HEK293 (cell line): Measurements from ENCODE around the gene CPD.

Source experiments
- CTCF ChIA-PET: fragments of 350-600 bp; formaldehyde crosslinking; extraction: SDS; loops from one replicate; lab custom pipeline; 2021; ENCODE audit warnings: antibody characterized with exemption; lab: Yijun Ruan, JAX
- POLR2A ChIA-PET: fragments of 300-600 bp; formaldehyde crosslinking; extraction: SDS; loops from one replicate; lab custom pipeline; 2020; ENCODE audit warnings: antibody characterized with exemption, inconsistent platforms; lab: Yijun Ruan, JAX
- H3K27ac ChIP-seq: fragments of 200-500 bp; sonication (Bioruptor generic); 2 replicates; pipeline ENCODE4 v1.5.1; 2014; ENCODE audit warnings: low read depth, low read length, control low read depth, inconsistent platforms; ENCODE audit errors: extremely low read depth
- H3K36me3 ChIP-seq, 2 experiments: fragments of 200-500 bp in 1 of 2; sonication (Bioruptor generic) in 1 of 2; 1 replicate in 1 of 2; 2 replicates in 1 of 2; pipeline ENCODE4 v1.5.1; 2014 to 2017; ENCODE audit warnings: inconsistent platforms in 2 of 2, low read length in 2 of 2; ENCODE audit not compliant: control insufficient read depth in 2 of 2, insufficient read depth in 1 of 2
- H3K4me1 ChIP-seq: fragments of 200-500 bp; sonication (Bioruptor generic); 2 replicates; pipeline ENCODE4 v1.5.1; 2014; ENCODE audit warnings: mild to moderate bottlenecking, low read length, inconsistent platforms; ENCODE audit not compliant: control insufficient read depth, insufficient read depth
- H3K4me3 ChIP-seq: 2 replicates; pipeline ENCODE4 v1.5.1; 2011; ENCODE audit warnings: low read depth, mild to moderate bottlenecking, control low read depth, low read length, moderate library complexity
- H3K9me3 ChIP-seq: fragments of 200-500 bp; sonication (Bioruptor generic); 2 replicates; pipeline ENCODE4 v1.5.1; 2014; ENCODE audit warnings: low read depth, low read length, inconsistent platforms; ENCODE audit not compliant: control insufficient read depth, insufficient read depth
- MZF1 ChIP-seq: fragments of 450-650 bp; formaldehyde crosslinking; IDR thresholded peaks from 2 replicates; pipeline ENCODE4 v1.5.1; 2017; ENCODE audit warnings: missing biosample characterization, missing genetic modification characterization, borderline replicate concordance
- OSR2 ChIP-seq: fragments of 450-650 bp; formaldehyde crosslinking; IDR thresholded peaks from 2 replicates; pipeline ENCODE4 v1.5.1; 2016; ENCODE audit warnings: missing biosample characterization, missing genetic modification characterization
- PBX3 ChIP-seq: sonication (generic); formaldehyde crosslinking; IDR thresholded peaks from 2 replicates; pipeline ENCODE4 v1.8.1; 2022; ENCODE audit warnings: mild to moderate bottlenecking, moderate library complexity, missing genetic modification reagents
- SETDB1 ChIP-seq: IDR thresholded peaks from one replicate; pipeline ENCODE4 v1.6.1; 2017; ENCODE audit warnings: mild to moderate bottlenecking, low read length, moderate library complexity, mixed read lengths; ENCODE audit not compliant: insufficient read length
- TRIM28 ChIP-seq: IDR thresholded peaks from 2 replicates; pipeline ENCODE4 v1.6.1; 2011; ENCODE audit warnings: low read length, control low read depth, borderline replicate concordance
- ZFP69B ChIP-seq: fragments of 450-650 bp; formaldehyde crosslinking; IDR thresholded peaks from 2 replicates; pipeline ENCODE4 v1.5.1; 2016; ENCODE audit warnings: missing biosample characterization, missing genetic modification characterization
- ZNF155 ChIP-seq: fragments of 450-650 bp; formaldehyde crosslinking; IDR thresholded peaks from 2 replicates; pipeline ENCODE4 v1.5.1; 2016; ENCODE audit warnings: missing biosample characterization, missing genetic modification characterization
- ZNF174 ChIP-seq: fragments of 450-650 bp; formaldehyde crosslinking; IDR thresholded peaks from 2 replicates; pipeline ENCODE4 v1.5.0; 2017; ENCODE audit warnings: missing biosample characterization, mild to moderate bottlenecking, missing genetic modification characterization
- ZNF19 ChIP-seq: fragments of 450-650 bp; formaldehyde crosslinking; IDR thresholded peaks from 2 replicates; pipeline ENCODE4; 2016; ENCODE audit warnings: missing biosample characterization, missing genetic modification characterization, low read depth
- ZNF302 ChIP-seq: fragments of 450-650 bp; formaldehyde crosslinking; IDR thresholded peaks from 2 replicates; pipeline ENCODE4 v1.5.1; 2016; ENCODE audit warnings: missing biosample characterization, missing genetic modification characterization, low read depth
- TF ChIP-seq, protein P1 (sequence below): fragments of 450-650 bp; formaldehyde crosslinking; IDR thresholded peaks from 2 replicates; pipeline ENCODE4 v1.5.1; 2016; ENCODE audit warnings: missing biosample characterization, missing genetic modification characterization
- TF ChIP-seq, protein P2 (sequence below): fragments of 450-650 bp; formaldehyde crosslinking; IDR thresholded peaks from 2 replicates; pipeline ENCODE4 v1.5.1; 2016; ENCODE audit warnings: missing biosample characterization, missing genetic modification characterization

The CPD gene

DNA sequence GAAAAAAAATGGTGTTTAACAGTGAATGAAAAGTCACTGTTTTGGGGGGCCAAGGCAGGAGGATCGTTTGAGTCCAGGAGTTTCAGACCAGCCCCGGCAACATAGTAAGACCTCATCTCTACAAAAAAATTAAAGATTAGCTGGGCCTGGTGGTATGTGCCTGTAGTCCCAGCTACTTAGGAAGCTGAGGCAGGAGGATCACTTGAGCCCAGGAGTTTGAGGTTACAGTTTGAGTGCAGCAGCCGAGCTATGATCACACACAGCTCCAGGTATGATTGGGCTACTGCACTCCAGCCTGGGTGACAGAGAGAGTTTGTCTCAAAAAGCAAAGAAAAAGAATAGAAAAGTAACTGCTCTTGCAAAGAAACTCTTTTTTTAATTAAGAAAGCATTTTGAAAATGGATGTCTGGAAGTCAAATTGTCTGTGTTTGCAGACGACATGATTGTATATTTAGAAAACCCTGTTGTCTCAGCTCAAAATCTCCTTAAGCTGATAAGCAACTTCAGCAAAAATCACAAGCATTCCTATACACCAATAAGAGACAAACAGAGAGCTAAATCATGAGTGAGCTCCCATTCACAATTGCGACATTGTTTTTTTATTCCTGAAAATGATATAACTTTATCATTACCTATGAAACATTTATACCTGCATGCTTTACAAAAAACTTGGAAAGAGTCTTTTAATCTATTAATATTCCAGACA is 20.5 kb upstream of the CPD start:
- no peak overlapping the region for H3K27ac ChIP-seq
- no peaks in the 10 kb centered on the region for H3K36me3 ChIP-seq
- H3K4me3 ChIP-seq: no peak overlapping the region
- no peak for TF ChIP-seq ZNF174 (tag by site-specific recombination)
- TF ChIP-seq OSR2: peak; percentile 71
- TF ChIP-seq, all 188 proteins: peak for 1
- ChIA-PET POLR2A (no interaction called here), CTCF (interaction anchor here (0.7 to 1.5 kb wide), 6 partner anchors 11 to 254 kb away, joined by 3 to 6 read pairs (median 4); no protein-coding TSS in a partner anchor)
- Histone ChIP-seq H3K4me1 (no peaks in the 10 kb centered on the region; the same call in 1 of the 2 replicates), H3K9me3 (no peaks in the 10 kb centered on the region)

- Histone ChIP-seq H3K4me1 (no peaks in the 10 kb centered on the region; the same call in 1 of the 2 replicates), H3K36me3 (no peaks in the 10 kb centered on the region), H3K4me3 (no peak overlapping the region), H3K27ac (no peak overlapping the region), H3K9me3 (no peaks in the 10 kb centered on the region)
- ChIA-PET CTCF (no interaction called here), POLR2A (no interaction called here)
- TF ChIP-seq MZF1 (tag by site-specific recombination): no peak
- TF ChIP-seq, protein P1, sequence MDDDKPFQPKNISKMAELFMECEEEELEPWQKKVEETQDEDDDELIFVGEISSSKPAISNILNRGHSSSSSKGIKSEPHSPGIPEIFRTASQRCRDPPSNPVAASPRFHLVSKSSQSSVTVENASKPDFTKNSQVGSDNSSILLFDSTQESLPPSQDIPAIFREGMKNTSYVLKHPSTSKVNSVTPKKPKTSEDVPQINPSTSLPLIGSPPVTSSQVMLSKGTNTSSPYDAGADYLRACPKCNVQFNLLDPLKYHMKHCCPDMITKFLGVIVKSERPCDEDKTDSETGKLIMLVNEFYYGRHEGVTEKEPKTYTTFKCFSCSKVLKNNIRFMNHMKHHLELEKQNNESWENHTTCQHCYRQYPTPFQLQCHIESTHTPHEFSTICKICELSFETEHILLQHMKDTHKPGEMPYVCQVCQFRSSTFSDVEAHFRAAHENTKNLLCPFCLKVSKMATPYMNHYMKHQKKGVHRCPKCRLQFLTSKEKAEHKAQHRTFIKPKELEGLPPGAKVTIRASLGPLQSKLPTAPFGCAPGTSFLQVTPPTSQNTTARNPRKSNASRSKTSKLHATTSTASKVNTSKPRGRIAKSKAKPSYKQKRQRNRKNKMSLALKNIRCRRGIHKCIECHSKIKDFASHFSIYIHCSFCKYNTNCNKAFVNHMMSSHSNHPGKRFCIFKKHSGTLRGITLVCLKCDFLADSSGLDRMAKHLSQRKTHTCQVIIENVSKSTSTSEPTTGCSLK (tag by site-specific recombination): no peak
- TF ChIP-seq ZNF19: no peak
- TF ChIP-seq, protein P2, sequence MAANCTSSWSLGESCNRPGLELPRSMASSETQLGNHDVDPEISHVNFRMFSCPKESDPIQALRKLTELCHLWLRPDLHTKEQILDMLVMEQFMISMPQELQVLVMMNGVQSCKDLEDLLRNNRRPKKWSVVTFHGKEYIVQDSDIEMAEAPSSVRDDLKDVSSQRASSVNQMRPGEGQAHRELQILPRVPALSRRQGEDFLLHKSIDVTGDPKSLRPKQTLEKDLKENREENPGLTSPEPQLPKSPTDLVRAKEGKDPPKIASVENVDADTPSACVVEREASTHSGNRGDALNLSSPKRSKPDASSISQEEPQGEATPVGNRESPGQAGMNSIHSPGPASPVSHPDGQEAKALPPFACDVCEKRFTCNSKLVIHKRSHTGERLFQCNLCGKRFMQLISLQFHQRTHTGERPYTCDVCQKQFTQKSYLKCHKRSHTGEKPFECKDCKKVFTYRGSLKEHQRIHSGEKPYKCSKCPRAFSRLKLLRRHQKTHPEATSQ (tag by site-specific recombination): no peak
- no peak for TF ChIP-seq ZFP69B (tag by site-specific recombination)
- no peak for TF ChIP-seq ZNF174 (tag by site-specific recombination)
- no peak for TF ChIP-seq ZNF155 (tag by site-specific recombination)
- TF ChIP-seq PBX3 (CRISPR knock-in tag): no peak
These were observed 18.5 kb upstream of the CPD start for GRCh38 chr17:30360086-30360808.

DNA sequence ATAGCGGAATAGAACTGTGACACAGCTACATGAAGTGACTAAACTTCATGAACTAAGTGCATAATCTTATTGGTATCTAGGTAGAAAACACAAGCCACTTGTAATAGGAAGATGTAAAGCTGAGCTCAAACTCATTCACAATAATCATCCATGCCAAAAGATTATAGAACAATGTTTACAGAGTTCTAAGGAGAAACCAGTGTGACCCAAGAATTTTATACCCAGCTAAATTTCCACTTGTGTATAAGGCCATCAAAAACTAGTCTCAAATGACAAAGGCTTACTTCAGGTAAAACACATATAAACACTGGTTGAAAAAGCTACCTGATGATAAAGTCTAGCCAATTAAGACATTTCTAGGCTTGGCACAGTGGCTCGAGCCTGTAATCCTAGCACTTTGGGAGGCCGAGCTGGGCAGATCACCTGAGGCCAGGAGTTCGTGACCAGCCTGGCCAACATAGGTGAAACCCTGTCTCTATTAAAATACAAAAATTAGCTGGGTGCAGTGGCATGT is 16.9 kb upstream of the CPD start:
- ChIA-PET CTCF (interaction anchor here (0.6 to 1.3 kb wide), 2 partner anchors 21 to 877 kb away, joined by 3 to 6 read pairs; no protein-coding TSS in a partner anchor), POLR2A (interaction anchor here (0.6 kb wide), 1 partner anchor 9 kb away, joined by 3 read pairs; no protein-coding TSS in a partner anchor)
- TF ChIP-seq SETDB1: peak; percentile 51
- TF ChIP-seq TRIM28: peak; percentile 24; the same call in 1 of the 2 replicates
- no peak for TF ChIP-seq ZNF302 (tag by site-specific recombination)
- Histone ChIP-seq H3K9me3 (no peaks in the 10 kb centered on the region), H3K4me1 (no peaks in the 10 kb centered on the region; the same call in 1 of the 2 replicates), H3K36me3 (no peaks in the 10 kb centered on the region), H3K27ac (no peak overlapping the region), H3K4me3 (no peak overlapping the region)
